Kidney epithelial cell (primary cell): Measurements from ENCODE around the gene IFT88. TPM values are rescaled to one million over a fixed set of nuclear protein-coding genes. Genes with fewer than 3 reads are reported as not detected.

Experiments
- DNase-seq: peaks from one replicate; pipeline ENCODE4 v3.0.0-alpha.2; 2010; ENCODE audit warnings: low read depth
- H3K27me3 ChIP-seq: 2 replicates; pipeline ENCODE4 v1.6.0; 2011; ENCODE audit warnings: low read length; ENCODE audit not compliant: control insufficient read depth, insufficient read depth
- H3K36me3 ChIP-seq: 2 replicates; pipeline ENCODE4 v1.5.1; 2011; ENCODE audit warnings: low read length; ENCODE audit not compliant: control insufficient read depth, insufficient read depth
- H3K4me3 ChIP-seq: 2 replicates; pipeline ENCODE4 v1.5.1; 2011; ENCODE audit warnings: low read depth, mild to moderate bottlenecking, control low read depth, low read length
- total RNA-seq: library from RNA; depleted of rRNA; stranded (reverse); fragments of >200 nt; gene quantifications from 2 replicates; pipeline ENCODE4 v1.2.3, GENCODE V29; 2015
- TF ChIP-seq, protein P1 (sequence below): IDR thresholded peaks from 2 replicates; pipeline ENCODE4 v1.5.1; 2011; ENCODE audit warnings: mild to moderate bottlenecking, moderate library complexity, low read length, control low read depth, inconsistent platforms; ENCODE audit not compliant: insufficient read depth, poor library complexity, severe bottlenecking

The IFT88 gene
- total RNA-seq, 1 donor from 2014 or later: 12.2 TPM

DNA sequence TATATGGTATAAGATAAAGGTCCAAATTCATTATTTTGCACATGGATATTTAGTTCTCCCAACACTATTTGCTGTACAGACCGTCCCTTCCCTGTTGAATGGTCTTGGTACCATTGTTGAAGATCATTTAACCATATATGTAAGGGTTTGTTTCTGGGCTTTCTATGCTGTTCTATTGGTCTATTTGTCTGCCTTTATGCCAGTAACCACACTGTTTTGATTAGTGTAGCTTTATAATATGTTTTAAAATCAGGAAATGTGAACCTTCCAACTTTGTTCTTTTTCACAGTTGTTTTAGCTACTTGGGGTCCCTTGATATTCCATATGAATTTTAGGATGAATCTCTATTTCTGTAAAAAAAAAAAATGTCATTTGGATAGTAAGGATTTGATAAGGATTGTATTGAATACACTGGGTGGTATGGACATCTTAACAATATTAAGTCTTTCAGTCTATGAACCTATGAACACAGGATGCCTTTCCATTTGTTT lies 16.9 kb downstream of the IFT88 start:
- Histone ChIP-seq H3K36me3 (no peaks in the 10 kb centered on the region), H3K4me3 (no peak overlapping the region), H3K27me3 (no peaks in the 10 kb centered on the region)
- no peak for DNase-seq
- TF ChIP-seq, protein P1, sequence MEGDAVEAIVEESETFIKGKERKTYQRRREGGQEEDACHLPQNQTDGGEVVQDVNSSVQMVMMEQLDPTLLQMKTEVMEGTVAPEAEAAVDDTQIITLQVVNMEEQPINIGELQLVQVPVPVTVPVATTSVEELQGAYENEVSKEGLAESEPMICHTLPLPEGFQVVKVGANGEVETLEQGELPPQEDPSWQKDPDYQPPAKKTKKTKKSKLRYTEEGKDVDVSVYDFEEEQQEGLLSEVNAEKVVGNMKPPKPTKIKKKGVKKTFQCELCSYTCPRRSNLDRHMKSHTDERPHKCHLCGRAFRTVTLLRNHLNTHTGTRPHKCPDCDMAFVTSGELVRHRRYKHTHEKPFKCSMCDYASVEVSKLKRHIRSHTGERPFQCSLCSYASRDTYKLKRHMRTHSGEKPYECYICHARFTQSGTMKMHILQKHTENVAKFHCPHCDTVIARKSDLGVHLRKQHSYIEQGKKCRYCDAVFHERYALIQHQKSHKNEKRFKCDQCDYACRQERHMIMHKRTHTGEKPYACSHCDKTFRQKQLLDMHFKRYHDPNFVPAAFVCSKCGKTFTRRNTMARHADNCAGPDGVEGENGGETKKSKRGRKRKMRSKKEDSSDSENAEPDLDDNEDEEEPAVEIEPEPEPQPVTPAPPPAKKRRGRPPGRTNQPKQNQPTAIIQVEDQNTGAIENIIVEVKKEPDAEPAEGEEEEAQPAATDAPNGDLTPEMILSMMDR: no peak

DNA sequence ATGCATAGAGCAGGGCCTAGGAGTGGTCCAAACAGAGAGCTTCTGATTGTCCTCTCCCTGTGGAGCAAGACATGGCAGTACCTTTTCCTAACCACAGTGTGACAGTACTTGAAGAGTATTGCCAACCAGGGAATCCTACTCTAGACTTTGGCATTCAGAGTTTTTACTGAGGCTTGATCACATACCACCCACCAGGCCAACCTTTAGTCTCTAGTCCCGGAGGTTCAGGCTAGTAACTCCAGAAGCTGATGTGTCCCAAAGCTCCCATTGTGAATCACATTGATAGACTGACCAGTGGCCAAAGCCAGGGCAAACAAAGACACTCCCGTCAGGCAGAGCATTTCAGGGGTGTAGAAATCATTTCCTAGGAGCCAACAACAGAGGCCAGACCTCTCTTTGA lies 18.4 kb downstream of the IFT88 start:
- H3K27me3 ChIP-seq: no peaks in the 10 kb centered on the region
- no peak for DNase-seq
- no peaks in the 10 kb centered on the region for H3K36me3 ChIP-seq
- TF ChIP-seq, protein P1: no peak
- H3K4me3 ChIP-seq: no peak overlapping the region

DNA sequence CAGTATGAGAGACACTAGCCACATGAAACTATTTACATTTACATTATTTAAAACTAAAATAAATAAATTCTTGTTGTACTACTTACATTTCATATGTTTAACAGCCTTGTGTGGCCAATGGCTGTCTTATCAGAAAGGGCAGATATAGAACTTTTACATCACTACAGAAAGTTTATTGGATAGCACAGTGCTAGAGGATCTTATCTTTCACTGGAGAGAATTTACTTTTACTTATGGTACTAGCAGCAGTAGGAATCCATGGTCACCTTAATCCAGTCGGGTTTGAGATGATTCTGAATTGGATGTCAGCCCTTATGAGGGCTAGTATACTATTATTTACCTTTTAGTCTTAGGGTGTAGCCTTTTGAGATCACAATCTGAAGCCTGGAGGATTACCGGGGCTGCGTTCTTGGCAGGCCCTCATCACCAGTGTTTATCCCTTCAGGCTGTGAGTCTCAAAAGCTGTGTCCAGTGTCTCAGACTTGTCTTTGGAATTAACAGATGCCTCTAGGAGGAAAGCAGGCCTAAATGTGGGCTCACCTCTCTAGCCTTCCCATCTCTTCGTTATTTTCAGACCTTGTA lies 21.7 kb downstream of the IFT88 start:
- H3K4me3 ChIP-seq: no peak overlapping the region
- TF ChIP-seq, protein P1: no peak
- H3K27me3 ChIP-seq: no peaks in the 10 kb centered on the region
- H3K36me3 ChIP-seq: no peaks in the 10 kb centered on the region
- no peak for DNase-seq

DNA sequence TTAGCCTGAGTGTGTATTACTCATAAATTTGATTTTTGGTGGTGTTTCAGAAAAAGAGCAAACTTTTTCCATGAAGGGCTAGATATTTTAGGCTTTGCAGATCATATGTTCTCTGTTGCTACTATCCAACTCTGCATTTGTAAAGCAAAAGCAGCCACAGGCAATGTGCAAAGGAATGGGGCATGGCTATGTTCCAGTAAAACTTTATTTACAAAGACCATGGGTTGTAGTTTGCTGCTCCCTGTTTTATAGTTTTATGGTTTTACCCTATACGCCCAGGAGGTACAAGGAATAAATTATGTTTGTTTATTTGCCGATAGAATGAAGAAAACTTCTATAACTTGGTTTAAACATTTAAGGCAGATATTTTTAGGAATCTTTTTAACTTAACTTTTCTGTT lies 23.6 kb downstream of the IFT88 start:
- TF ChIP-seq, protein P1: no peak
- H3K27me3 ChIP-seq: no peaks in the 10 kb centered on the region
- DNase-seq: no peak
- H3K4me3 ChIP-seq: no peak overlapping the region
- no peaks in the 10 kb centered on the region for H3K36me3 ChIP-seq

DNA sequence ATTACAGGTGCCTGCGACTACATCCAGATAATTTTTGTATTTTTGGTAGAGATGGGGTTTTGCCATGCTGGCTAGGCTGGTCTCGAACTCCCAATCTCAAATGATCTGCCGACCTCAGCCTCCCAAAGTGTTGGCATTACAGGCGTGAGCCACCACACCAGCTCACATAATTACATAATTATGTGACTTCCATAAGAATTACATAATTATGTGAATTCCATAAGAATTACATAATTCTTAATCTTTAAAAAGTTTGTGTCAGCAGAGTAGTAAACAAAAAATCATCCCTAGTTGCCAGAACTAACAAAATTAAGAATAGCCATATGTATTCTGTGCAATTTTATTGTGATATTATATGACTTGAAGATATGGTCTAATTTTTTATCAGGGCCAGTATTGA lies 25.6 kb downstream of the IFT88 start:
- TF ChIP-seq, protein P1: no peak
- H3K27me3 ChIP-seq: no peaks in the 10 kb centered on the region
- DNase-seq: no peak
- no peaks in the 10 kb centered on the region for H3K36me3 ChIP-seq
- no peak overlapping the region for H3K4me3 ChIP-seq

DNA sequence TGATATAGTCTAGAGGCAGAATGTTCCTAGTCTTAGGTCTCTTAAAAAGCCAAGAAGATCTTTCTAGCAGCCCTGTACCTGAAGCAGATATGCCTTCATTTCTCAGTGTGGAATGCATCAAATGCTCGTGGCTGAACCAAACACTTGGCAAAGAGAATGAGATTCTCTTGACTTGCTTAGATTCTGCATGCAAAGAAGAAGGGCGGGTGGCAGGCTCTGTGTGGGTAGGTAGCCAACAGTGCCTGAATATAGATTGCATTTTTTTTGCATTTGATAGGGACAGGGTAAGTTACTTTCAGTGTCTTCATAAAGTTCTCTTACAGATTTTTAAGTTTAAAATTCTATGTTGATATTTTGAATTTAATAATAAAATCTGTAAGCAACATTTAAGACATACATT lies 27.3 kb downstream of the IFT88 start:
- Histone ChIP-seq H3K36me3 (no peaks in the 10 kb centered on the region), H3K27me3 (no peaks in the 10 kb centered on the region), H3K4me3 (no peak overlapping the region)
- no peak for DNase-seq
- TF ChIP-seq, protein P1: no peak
